ENCODE measurements around the gene TYMP. TPM values are rescaled to one million over a fixed set of nuclear protein-coding genes. Genes with fewer than 3 reads are reported as not detected.

Gene TYMP
- total RNA-seq, 1 donor from 2014 or later, result 3.3 TPM

- Histone ChIP-seq H3K27me3 (ENCODE audit: insufficient read depth, low read length) (no peaks in the 10 kb centered on the region), H3K9ac (ENCODE audit: low read length) (peak within 1 kb of the TSS; percentile 98), H2AFZ (ENCODE audit: low read depth, low read length) (peak within 1 kb of the TSS; percentile 95), H3K4me3 (ENCODE audit: insufficient read depth, low read depth, low read length) (peak within 1 kb of the TSS; percentile 95), H3K27ac (ENCODE audit: low read depth, low read length) (peak within 1 kb of the TSS; percentile 85), H3K9me3 (ENCODE audit: insufficient read depth, low read depth, low read length) (no peaks in the 10 kb centered on the region), H4K20me1 (ENCODE audit: insufficient read depth, low read length) (peaks cover 31% of the 10 kb centered on the region), H3K4me1 (ENCODE audit: insufficient read depth, low read length) (peaks cover 14% of the 10 kb centered on the region), H3K79me2 (ENCODE audit: insufficient read depth, low read length) (peaks cover 67% of the 10 kb centered on the region), H3K4me2 (ENCODE audit: low read length) (peak within 1 kb of the TSS; percentile 99), H3K36me3 (ENCODE audit: insufficient read depth, low read length) (no peaks in the 10 kb centered on the region)
- peak within 1 kb of the TSS; percentile 97 for H3K4me3 Mint-ChIP-seq (ENCODE audit: unreplicated experiment)
- no peaks in the 10 kb centered on the region for H3K36me3 Mint-ChIP-seq (ENCODE audit: low read depth, unreplicated experiment)
- H3K4me1 Mint-ChIP-seq (ENCODE audit: low read depth, unreplicated experiment), result peaks cover 2% of the 10 kb centered on the region
- no peak for TF ChIP-seq EZH2 (IDR thresholded peaks at IDR 0.05; ENCODE audit: insufficient read depth, low read length)
- no peak for TF ChIP-seq CTCF (IDR thresholded peaks at IDR 0.05; ENCODE audit: insufficient read depth, low read depth, low read length)
- H3K27ac Mint-ChIP-seq (ENCODE audit: unreplicated experiment), result peak within 1 kb of the TSS; percentile 84
- no peaks in the 10 kb centered on the region for H3K27me3 Mint-ChIP-seq (ENCODE audit: low read depth, unreplicated experiment)
- FAIRE-seq, result no peak
- peak; percentile 83 for DNase-seq (ENCODE audit: low read depth)
- no peaks in the 10 kb centered on the region for H3K9me3 Mint-ChIP-seq (ENCODE audit: unreplicated experiment)
These were observed 21.6 kb downstream of the TYMP start, which contains the start of gene NCAPH2 for GRCh38 chr22:50507991-50508884. TSS of gene NCAPH2 (plus strand) at chr22:50508224. CDS start at chr22:50508338, 114 bp downstream.

DNA sequence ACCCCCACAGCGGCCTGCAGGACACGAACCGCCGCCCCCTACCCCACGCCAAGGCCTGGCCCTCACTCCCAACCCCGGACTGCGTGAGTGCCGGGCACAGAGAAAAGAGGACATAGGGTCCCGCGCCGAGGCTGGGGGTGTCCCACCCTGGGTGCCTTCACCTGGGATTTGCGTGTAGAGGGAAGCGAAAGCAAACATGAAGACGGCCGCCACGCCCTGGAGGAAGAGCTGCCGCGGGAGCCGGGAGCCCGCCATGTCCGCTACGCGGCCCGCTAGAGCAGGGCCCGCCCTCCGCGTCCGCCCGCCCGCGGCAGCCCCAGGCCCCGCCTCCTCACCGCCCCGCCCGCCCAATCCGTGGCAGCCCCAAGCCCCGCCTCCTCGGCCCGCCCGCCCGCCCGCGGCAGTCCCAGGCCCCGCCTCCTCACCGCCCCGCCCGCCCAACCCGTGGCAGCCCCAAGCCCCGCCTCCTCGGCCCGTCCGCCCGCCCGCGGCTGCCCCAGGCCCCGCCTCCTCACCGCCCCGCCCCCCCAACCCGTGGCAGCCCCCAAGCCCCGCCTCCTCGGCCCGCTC is 22.3 kb downstream of the TYMP start, which contains the start of gene LMF2:
Gene LMF2, minus strand, starts transcription at position 282 of the 570 bp plus-strand sequence. Its CDS starts 27 bp downstream, at position 255.
- Histone ChIP-seq H3K27me3 (ENCODE audit: insufficient read depth, low read length) (no peaks in the 10 kb centered on the region), H4K20me1 (ENCODE audit: insufficient read depth, low read length) (peaks cover 26% of the 10 kb centered on the region), H3K9me3 (ENCODE audit: insufficient read depth, low read depth, low read length) (no peaks in the 10 kb centered on the region), H2AFZ (ENCODE audit: low read depth, low read length) (peak within 1 kb of the TSS; percentile 95), H3K9ac (ENCODE audit: low read length) (peak within 1 kb of the TSS; percentile 98), H3K4me1 (ENCODE audit: insufficient read depth, low read length) (peaks cover 14% of the 10 kb centered on the region), H3K79me2 (ENCODE audit: insufficient read depth, low read length) (peaks cover 59% of the 10 kb centered on the region), H3K27ac (ENCODE audit: low read depth, low read length) (peak within 1 kb of the TSS; percentile 85), H3K4me2 (ENCODE audit: low read length) (peak within 1 kb of the TSS; percentile 99), H3K36me3 (ENCODE audit: insufficient read depth, low read length) (no peaks in the 10 kb centered on the region), H3K4me3 (ENCODE audit: insufficient read depth, low read depth, low read length) (peak within 1 kb of the TSS; percentile 95)
- FAIRE-seq, result no peak
- peak within 1 kb of the TSS; percentile 97 for H3K4me3 Mint-ChIP-seq (ENCODE audit: unreplicated experiment)
- H3K27ac Mint-ChIP-seq (ENCODE audit: unreplicated experiment), result peak within 1 kb of the TSS; percentile 84
- H3K36me3 Mint-ChIP-seq (ENCODE audit: low read depth, unreplicated experiment), result no peaks in the 10 kb centered on the region
- DNase-seq (ENCODE audit: low read depth), result no peak
- H3K9me3 Mint-ChIP-seq (ENCODE audit: unreplicated experiment), result no peaks in the 10 kb centered on the region
- peaks cover 2% of the 10 kb centered on the region for H3K4me1 Mint-ChIP-seq (ENCODE audit: low read depth, unreplicated experiment)
- TF ChIP-seq CTCF (IDR thresholded peaks at IDR 0.05; ENCODE audit: insufficient read depth, low read depth, low read length) (no peak), EZH2 (IDR thresholded peaks at IDR 0.05; ENCODE audit: insufficient read depth, low read length) (no peak)
- no peaks in the 10 kb centered on the region for H3K27me3 Mint-ChIP-seq (ENCODE audit: low read depth, unreplicated experiment)
